Liver (tissue), 9 donors: ENCODE measurements around the gene EFCAB12. TPM values are rescaled to one million over a fixed set of nuclear protein-coding genes. Genes with fewer than 3 reads are reported as not detected.

Source experiments
- DNase-seq: peaks from one replicate; pipeline ENCODE4 v3.0.0-alpha.2; 2017; ENCODE audit warnings: low spot score
- H3K27ac ChIP-seq, 2 donors: one replicate each; pipeline ENCODE4 v1.7.0; 2013; ENCODE audit warnings: inconsistent platforms in 2 of 2, low read length in 2 of 2, control low read depth in 1 of 2, low read depth in 1 of 2, mild to moderate bottlenecking in 1 of 2
- H3K27me3 ChIP-seq, 4 donors: one replicate each; pipeline versions ENCODE4 v1.6.1 to v1.7.0; 2013; ENCODE audit warnings: low read length in 3 of 4, inconsistent platforms in 1 of 4, mild to moderate bottlenecking in 1 of 4, moderate library complexity in 1 of 4; ENCODE audit not compliant: control insufficient read depth in 4 of 4, insufficient read depth in 4 of 4
- H3K36me3 ChIP-seq, 4 donors: one replicate each; pipeline versions ENCODE4 v1.6.1 to v1.7.0; 2013; ENCODE audit warnings: low read length in 3 of 4, mild to moderate bottlenecking in 3 of 4, low read depth in 1 of 4, moderate library complexity in 1 of 4; ENCODE audit not compliant: control insufficient read depth in 4 of 4, insufficient read depth in 3 of 4
- H3K4me1 ChIP-seq, 4 donors: one replicate each; pipeline versions ENCODE4 v1.6.1 to v1.7.0; 2013; ENCODE audit warnings: low read length in 3 of 4, mild to moderate bottlenecking in 3 of 4, moderate library complexity in 1 of 4; ENCODE audit not compliant: control insufficient read depth in 4 of 4, insufficient read depth in 4 of 4
- H3K4me3 ChIP-seq, 3 donors: one replicate each; pipeline versions ENCODE4 v1.6.1 to v1.7.0; 2013; ENCODE audit warnings: low read length in 3 of 3, control low read depth in 1 of 3, low read depth in 1 of 3, mild to moderate bottlenecking in 1 of 3
- H3K9ac ChIP-seq, 2 donors: one replicate each; pipeline ENCODE4 v1.7.0; 2013; ENCODE audit warnings: low read length in 2 of 2, mild to moderate bottlenecking in 2 of 2, moderate library complexity in 2 of 2, control low read depth in 1 of 2, low read depth in 1 of 2
- H3K9me3 ChIP-seq, 4 donors: one replicate each; pipeline versions ENCODE4 v1.6.1 to v1.7.0; 2013; ENCODE audit warnings: low read length in 3 of 4; ENCODE audit not compliant: control insufficient read depth in 4 of 4
- ATF3 ChIP-seq: IDR thresholded peaks from 2 replicates; pipeline ENCODE4 v1.6.1; 2016; ENCODE audit warnings: antibody characterized with exemption
- EGR1 ChIP-seq, 2 donors: IDR thresholded peaks; 2 replicates each; pipeline ENCODE4 v1.6.1; 2016 to 2018; ENCODE audit warnings: antibody characterized with exemption in 2 of 2, low read depth in 2 of 2
- FOXA1 ChIP-seq: IDR thresholded peaks from 2 replicates; pipeline ENCODE4 v1.6.1; 2016; ENCODE audit warnings: antibody characterized with exemption
- FOXA2 ChIP-seq: IDR thresholded peaks from 2 replicates; pipeline ENCODE4 v1.6.1; 2016; ENCODE audit warnings: antibody characterized with exemption
- GABPA ChIP-seq, 2 donors: IDR thresholded peaks in 1 of 2; conservative IDR thresholded peaks in 1 of 2; 2 replicates each; pipeline ENCODE4 v1.6.1; 2016; ENCODE audit warnings: antibody characterized with exemption in 2 of 2, mild to moderate bottlenecking in 1 of 2, moderate library complexity in 1 of 2
- HNF4A ChIP-seq, 2 donors: conservative IDR thresholded peaks; 2 replicates each; pipeline ENCODE4 v1.6.1; 2016; ENCODE audit warnings: antibody characterized with exemption in 2 of 2, mild to moderate bottlenecking in 2 of 2
- HNF4G ChIP-seq: IDR thresholded peaks from 2 replicates; pipeline ENCODE4 v1.6.1; 2016; ENCODE audit warnings: antibody characterized with exemption
- JUND ChIP-seq, 2 donors: IDR thresholded peaks; 2 replicates each; pipeline ENCODE4 v1.6.1; 2016; ENCODE audit warnings: antibody characterized with exemption in 2 of 2
- NR2F2 ChIP-seq: IDR thresholded peaks from 2 replicates; pipeline ENCODE4 v1.6.1; 2016; ENCODE audit warnings: antibody characterized with exemption
- RAD21 ChIP-seq, 2 donors: IDR thresholded peaks; 2 replicates each; pipeline ENCODE4 v1.6.1; 2016; ENCODE audit warnings: antibody characterized with exemption in 2 of 2, mild to moderate bottlenecking in 2 of 2
- RXRA ChIP-seq, 2 donors: IDR thresholded peaks; 2 replicates each; pipeline ENCODE4 v1.6.1; 2017 to 2018; ENCODE audit warnings: antibody characterized with exemption in 2 of 2, mild to moderate bottlenecking in 1 of 2
- SP1 ChIP-seq: IDR thresholded peaks from 2 replicates; pipeline ENCODE4 v1.6.1; 2018; ENCODE audit warnings: antibody characterized with exemption, mild to moderate bottlenecking
- TAF1 ChIP-seq: conservative IDR thresholded peaks from 2 replicates; pipeline ENCODE4 v1.6.1; 2016; ENCODE audit warnings: antibody characterized with exemption, mild to moderate bottlenecking
- YY1 ChIP-seq: IDR thresholded peaks from 2 replicates; pipeline ENCODE4 v1.6.1; 2016; ENCODE audit warnings: antibody characterized with exemption, mild to moderate bottlenecking
- WGBS: extraction: QIAGEN DNeasy Blood & Tissue Kit; methylation state at CpG from one replicate; pipeline ENCODE4 v1.1.7; 2013; 5-methylcytosine and 5-hydroxymethylcytosine counted together
- polyA plus RNA-seq, 2 donors: library from polyadenylated mRNA; stranded (reverse) in 1 of 2; unstranded in 1 of 2; fragments of 200-250 nt in 1 of 2; fragments of >200 nt in 1 of 2; fragmentation: Nextera tagmentation in 1 of 2; extraction: Ambion mirVana in 1 of 2; gene quantifications; one replicate each; pipeline versions ENCODE4 v1.2.1 to v1.2.3, GENCODE V29; 2013 to 2015
- total RNA-seq, 2 donors: library from RNA; depleted of rRNA; stranded (reverse); fragments of >200 nt; gene quantifications; one replicate each; pipeline ENCODE4 v1.2.3, GENCODE V29; 2014
- TF ChIP-seq, protein P1 (sequence below): fragments of 150-350 bp; IDR thresholded peaks from 2 replicates; pipeline ENCODE4 v1.5.1; 2017; ENCODE audit warnings: improper control_type of control experiment, low read depth, low read length; ENCODE audit not compliant: missing input control
- TF ChIP-seq, protein P2 (sequence below): IDR thresholded peaks from 2 replicates; pipeline ENCODE4 v1.6.1; 2016; ENCODE audit warnings: antibody characterized with exemption
- TF ChIP-seq, protein P3 (sequence below): IDR thresholded peaks from 2 replicates; pipeline ENCODE4 v1.6.1; 2016; ENCODE audit warnings: antibody characterized with exemption
- TF ChIP-seq, protein P4 (sequence below): IDR thresholded peaks from 2 replicates; pipeline ENCODE4 v1.6.1; 2016; ENCODE audit warnings: antibody characterized with exemption, mild to moderate bottlenecking
- donor health status: healthy.
- donor health status: healthy.
- donor health status: healthy.
- donor health status: healthy.
- donor health status: healthy.

The EFCAB12 gene
- total RNA-seq (under 1 TPM; 0.37 to 0.67 TPM), polyA plus RNA-seq (1 to 10 TPM in 1 of 2 donors, under 1 TPM in 1; 0.62 to 2.4 TPM)

GRCh38 chr3:129428376-129429079 lies at the start of gene EFCAB12:
Gene EFCAB12, minus strand, starts transcription at chr3:129428636. Its CDS starts 148 bp downstream, at chr3:129428488.
- peak within 1 kb of the TSS; percentile 38 to 82 (median 70) for H3K4me3 ChIP-seq
- no peak for TF ChIP-seq GABPA (IDR thresholded peaks at IDR 0.05 in 1 of 2, conservative IDR thresholded peaks at IDR 0.05 in 1 of 2)
- TF ChIP-seq EGR1 (IDR thresholded peaks at IDR 0.05; ENCODE audit: low read depth in 2 of 2), result no peak
- TF ChIP-seq, protein P1, sequence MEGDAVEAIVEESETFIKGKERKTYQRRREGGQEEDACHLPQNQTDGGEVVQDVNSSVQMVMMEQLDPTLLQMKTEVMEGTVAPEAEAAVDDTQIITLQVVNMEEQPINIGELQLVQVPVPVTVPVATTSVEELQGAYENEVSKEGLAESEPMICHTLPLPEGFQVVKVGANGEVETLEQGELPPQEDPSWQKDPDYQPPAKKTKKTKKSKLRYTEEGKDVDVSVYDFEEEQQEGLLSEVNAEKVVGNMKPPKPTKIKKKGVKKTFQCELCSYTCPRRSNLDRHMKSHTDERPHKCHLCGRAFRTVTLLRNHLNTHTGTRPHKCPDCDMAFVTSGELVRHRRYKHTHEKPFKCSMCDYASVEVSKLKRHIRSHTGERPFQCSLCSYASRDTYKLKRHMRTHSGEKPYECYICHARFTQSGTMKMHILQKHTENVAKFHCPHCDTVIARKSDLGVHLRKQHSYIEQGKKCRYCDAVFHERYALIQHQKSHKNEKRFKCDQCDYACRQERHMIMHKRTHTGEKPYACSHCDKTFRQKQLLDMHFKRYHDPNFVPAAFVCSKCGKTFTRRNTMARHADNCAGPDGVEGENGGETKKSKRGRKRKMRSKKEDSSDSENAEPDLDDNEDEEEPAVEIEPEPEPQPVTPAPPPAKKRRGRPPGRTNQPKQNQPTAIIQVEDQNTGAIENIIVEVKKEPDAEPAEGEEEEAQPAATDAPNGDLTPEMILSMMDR, result no peak
- no peak for TF ChIP-seq FOXA1
- no peak for TF ChIP-seq TAF1
- TF ChIP-seq FOXA2, result no peak
- TF ChIP-seq, protein P2, sequence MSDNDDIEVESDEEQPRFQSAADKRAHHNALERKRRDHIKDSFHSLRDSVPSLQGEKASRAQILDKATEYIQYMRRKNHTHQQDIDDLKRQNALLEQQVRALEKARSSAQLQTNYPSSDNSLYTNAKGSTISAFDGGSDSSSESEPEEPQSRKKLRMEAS, result no peak
- TF ChIP-seq RXRA (IDR thresholded peaks at IDR 0.05), result peak in 1 of 2 donors; percentile 22
- no peak for TF ChIP-seq NR2F2
- peak in 1 of 2 donors; percentile 44 for TF ChIP-seq RAD21 (IDR thresholded peaks at IDR 0.05)
- TF ChIP-seq HNF4G, result no peak
- TF ChIP-seq SP1, result peak; percentile 70
- peak; percentile 43 for TF ChIP-seq YY1
- TF ChIP-seq JUND (IDR thresholded peaks at IDR 0.05), result no peak
- TF ChIP-seq ATF3, result no peak
- TF ChIP-seq, protein P3, sequence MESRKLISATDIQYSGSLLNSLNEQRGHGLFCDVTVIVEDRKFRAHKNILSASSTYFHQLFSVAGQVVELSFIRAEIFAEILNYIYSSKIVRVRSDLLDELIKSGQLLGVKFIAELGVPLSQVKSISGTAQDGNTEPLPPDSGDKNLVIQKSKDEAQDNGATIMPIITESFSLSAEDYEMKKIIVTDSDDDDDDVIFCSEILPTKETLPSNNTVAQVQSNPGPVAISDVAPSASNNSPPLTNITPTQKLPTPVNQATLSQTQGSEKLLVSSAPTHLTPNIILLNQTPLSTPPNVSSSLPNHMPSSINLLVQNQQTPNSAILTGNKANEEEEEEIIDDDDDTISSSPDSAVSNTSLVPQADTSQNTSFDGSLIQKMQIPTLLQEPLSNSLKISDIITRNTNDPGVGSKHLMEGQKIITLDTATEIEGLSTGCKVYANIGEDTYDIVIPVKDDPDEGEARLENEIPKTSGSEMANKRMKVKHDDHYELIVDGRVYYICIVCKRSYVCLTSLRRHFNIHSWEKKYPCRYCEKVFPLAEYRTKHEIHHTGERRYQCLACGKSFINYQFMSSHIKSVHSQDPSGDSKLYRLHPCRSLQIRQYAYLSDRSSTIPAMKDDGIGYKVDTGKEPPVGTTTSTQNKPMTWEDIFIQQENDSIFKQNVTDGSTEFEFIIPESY, result no peak
- TF ChIP-seq, protein P4, sequence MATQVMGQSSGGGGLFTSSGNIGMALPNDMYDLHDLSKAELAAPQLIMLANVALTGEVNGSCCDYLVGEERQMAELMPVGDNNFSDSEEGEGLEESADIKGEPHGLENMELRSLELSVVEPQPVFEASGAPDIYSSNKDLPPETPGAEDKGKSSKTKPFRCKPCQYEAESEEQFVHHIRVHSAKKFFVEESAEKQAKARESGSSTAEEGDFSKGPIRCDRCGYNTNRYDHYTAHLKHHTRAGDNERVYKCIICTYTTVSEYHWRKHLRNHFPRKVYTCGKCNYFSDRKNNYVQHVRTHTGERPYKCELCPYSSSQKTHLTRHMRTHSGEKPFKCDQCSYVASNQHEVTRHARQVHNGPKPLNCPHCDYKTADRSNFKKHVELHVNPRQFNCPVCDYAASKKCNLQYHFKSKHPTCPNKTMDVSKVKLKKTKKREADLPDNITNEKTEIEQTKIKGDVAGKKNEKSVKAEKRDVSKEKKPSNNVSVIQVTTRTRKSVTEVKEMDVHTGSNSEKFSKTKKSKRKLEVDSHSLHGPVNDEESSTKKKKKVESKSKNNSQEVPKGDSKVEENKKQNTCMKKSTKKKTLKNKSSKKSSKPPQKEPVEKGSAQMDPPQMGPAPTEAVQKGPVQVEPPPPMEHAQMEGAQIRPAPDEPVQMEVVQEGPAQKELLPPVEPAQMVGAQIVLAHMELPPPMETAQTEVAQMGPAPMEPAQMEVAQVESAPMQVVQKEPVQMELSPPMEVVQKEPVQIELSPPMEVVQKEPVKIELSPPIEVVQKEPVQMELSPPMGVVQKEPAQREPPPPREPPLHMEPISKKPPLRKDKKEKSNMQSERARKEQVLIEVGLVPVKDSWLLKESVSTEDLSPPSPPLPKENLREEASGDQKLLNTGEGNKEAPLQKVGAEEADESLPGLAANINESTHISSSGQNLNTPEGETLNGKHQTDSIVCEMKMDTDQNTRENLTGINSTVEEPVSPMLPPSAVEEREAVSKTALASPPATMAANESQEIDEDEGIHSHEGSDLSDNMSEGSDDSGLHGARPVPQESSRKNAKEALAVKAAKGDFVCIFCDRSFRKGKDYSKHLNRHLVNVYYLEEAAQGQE, result no peak
- peak in 1 of 2 donors; percentile 12 for TF ChIP-seq HNF4A (conservative IDR thresholded peaks at IDR 0.05)
- H3K4me1 ChIP-seq, result peaks cover 5 to 29% (median 22%) of the 10 kb centered on the region in 4 donors
- peak within 1 kb of the TSS; percentile 5 to 53 for H3K27ac ChIP-seq
- no peaks in the 10 kb centered on the region for H3K27me3 ChIP-seq
- H3K9ac ChIP-seq, result peak within 1 kb of the TSS; percentile 32 to 58
- peak; percentile 98 for DNase-seq
- H3K9me3 ChIP-seq, result no peaks in the 10 kb centered on the region
- peaks cover 5 to 20% (median 15%) of the 10 kb centered on the region in 4 donors for H3K36me3 ChIP-seq
- WGBS, result 4% methylated on average over 42 of the region's 42 CpGs
